Islet precursor cell (in vitro differentiated cells): ENCODE measurements around the gene GID4.

Source experiments
- DNase-seq: peaks from one replicate; pipeline ENCODE4 v3.0.0-alpha.2; 2018

The GID4 gene

GRCh38 chr17:18045691-18046350 is 6.6 kb downstream of the GID4 start:
- DNase-seq = no peak

- DNase-seq = no peak
These were observed 16.4 kb downstream of the GID4 start for GRCh38 chr17:18055597-18055996.

GRCh38 chr17:18056214-18056613 is 17.0 kb downstream of the GID4 start:
- DNase-seq = no peak

GRCh38 chr17:18059283-18059682 is 20.1 kb downstream of the GID4 start:
- no peak for DNase-seq

- DNase-seq = no peak
These were observed 24.8 kb downstream of the GID4 start for GRCh38 chr17:18064053-18064452.

GRCh38 chr17:18065546-18065945 is 26.3 kb downstream of the GID4 start:
- DNase-seq = no peak

GRCh38 chr17:18066866-18067265 is 27.7 kb downstream of the GID4 start:
- DNase-seq = no peak

GRCh38 chr17:18069101-18069500 is 29.9 kb downstream of the GID4 start:
- DNase-seq = no peak

- peak; percentile 74 for DNase-seq
These were observed 31.7 kb downstream of the GID4 start for GRCh38 chr17:18070861-18071340.

- DNase-seq = no peak
These were observed 32.5 kb downstream of the GID4 start for GRCh38 chr17:18071751-18072150.

GRCh38 chr17:18074566-18075272 is 35.5 kb downstream of the GID4 start:
- DNase-seq = no peak

- no peak for DNase-seq
These were observed 37.7 kb downstream of the GID4 start for GRCh38 chr17:18076936-18077335.

- no peak for DNase-seq
These were observed 40.3 kb downstream of the GID4 start for GRCh38 chr17:18079543-18079942.

GRCh38 chr17:18084256-18084655 is 45.0 kb downstream of the GID4 start:
- DNase-seq = no peak

- peak; percentile 99 for DNase-seq
These were observed 48.6 kb downstream of the GID4 start, which contains the start of gene DRG2 for GRCh38 chr17:18087610-18088491. DRG2 (plus strand) TSS chr17:18087948; CDS start chr17:18088024, 76 bp downstream.

GRCh38 chr17:18089613-18090012 is 50.4 kb downstream of the GID4 start:
- DNase-seq = no peak

GRCh38 chr17:18093616-18094408 is 54.6 kb downstream of the GID4 start:
- DNase-seq = peak; percentile 66

- DNase-seq = no peak
These were observed 55.2 kb downstream of the GID4 start for GRCh38 chr17:18094409-18094807.

- DNase-seq = no peak
These were observed 60.3 kb downstream of the GID4 start for GRCh38 chr17:18099516-18099915.

GRCh38 chr17:18100616-18101015 is 61.4 kb downstream of the GID4 start:
- no peak for DNase-seq

- no peak for DNase-seq
These were observed 62.6 kb downstream of the GID4 start for GRCh38 chr17:18101828-18102227.

- DNase-seq = no peak
These were observed 63.4 kb downstream of the GID4 start for GRCh38 chr17:18102640-18103039.

- no peak for DNase-seq
These were observed 65.8 kb downstream of the GID4 start for GRCh38 chr17:18105027-18105426.
